NAMALWA (cell line): ENCODE measurements around the gene CBS.
A peak's percentile ranks its signal among the peaks of the same experiment; 100 is the strongest.
"Not testable (repeated sequence)": the region's sequence is repeated elsewhere in the genome, so short reads cannot be mapped to it uniquely, and the experiment has no call there.

ENCODE experiments used
- DNase-seq: peaks from one replicate; pipeline ENCODE4 v3.0.0-alpha.2; 2015; ENCODE audit warnings: low spot score

Gene CBS

GRCh38 chr21:43068065-43068464 lies 7.6 kb downstream of the CBS start:
- not testable (repeated sequence) for DNase-seq

GRCh38 chr21:43066690-43067089 lies 8.9 kb downstream of the CBS start:
- DNase-seq, result not testable (repeated sequence)

GRCh38 chr21:43065991-43066390 lies 9.6 kb downstream of the CBS start:
- not testable (repeated sequence) for DNase-seq

- not testable (repeated sequence) for DNase-seq
Measured at GRCh38 chr21:43064265-43064917, 11.2 kb downstream of the CBS start.

GRCh38 chr21:43062955-43063664 lies 12.5 kb downstream of the CBS start:
- DNase-seq, result not testable (repeated sequence)

- not testable (repeated sequence) for DNase-seq
Measured at GRCh38 chr21:43053112-43053511, 22.5 kb downstream of the CBS start.

DNA sequence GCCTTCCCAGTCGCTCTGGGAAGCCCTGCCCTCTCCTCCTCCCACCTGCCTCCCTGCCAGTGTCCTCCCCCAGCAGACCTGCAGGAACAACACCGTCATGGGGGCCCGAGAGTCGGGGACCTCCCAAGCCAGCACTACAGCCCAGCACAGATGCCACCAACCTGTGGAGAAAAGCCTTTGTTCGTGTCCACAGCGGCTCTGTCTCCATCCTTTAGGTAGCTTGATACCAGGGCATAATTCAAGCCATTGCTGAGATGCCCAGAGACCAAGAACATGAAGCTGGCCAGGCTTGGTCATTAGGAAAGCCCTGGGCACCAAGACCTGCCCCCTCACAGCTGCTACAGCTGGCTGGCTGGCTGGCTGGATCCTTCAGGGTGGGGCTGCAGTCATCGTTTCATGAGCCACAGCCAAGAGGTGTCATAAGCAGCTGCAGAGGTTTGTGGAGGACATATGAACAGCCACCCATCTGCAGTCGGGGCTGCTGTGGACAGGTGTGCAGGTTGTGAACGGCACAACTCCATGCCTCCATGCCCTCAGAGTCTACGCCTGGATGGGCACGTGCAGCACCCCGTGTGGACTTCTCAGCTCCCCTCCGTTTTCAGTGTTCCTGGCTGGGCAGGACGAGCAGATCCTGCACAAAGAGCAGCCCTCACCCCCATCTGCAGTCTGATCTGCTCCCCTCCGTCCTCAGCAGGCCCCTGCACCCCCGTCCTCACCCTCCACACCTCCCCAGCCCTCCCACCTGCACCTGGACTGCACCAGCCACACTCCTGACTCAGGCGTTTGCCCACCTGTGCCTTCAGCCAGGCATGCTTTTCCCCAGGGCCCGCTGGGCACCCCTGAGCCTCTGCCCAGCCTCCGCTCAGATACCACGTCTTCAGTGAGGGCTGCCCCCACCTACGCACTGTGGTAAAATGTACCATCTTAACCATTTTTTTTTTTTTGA lies 29.5 kb downstream of the CBS start:
- peak; percentile 13 for DNase-seq

- DNase-seq, result not testable (repeated sequence)
Measured at GRCh38 chr21:43045165-43045875, 30.3 kb downstream of the CBS start.

- DNase-seq, result not testable (repeated sequence)
Measured at GRCh38 chr21:43044547-43044946, 31.1 kb downstream of the CBS start.

DNA sequence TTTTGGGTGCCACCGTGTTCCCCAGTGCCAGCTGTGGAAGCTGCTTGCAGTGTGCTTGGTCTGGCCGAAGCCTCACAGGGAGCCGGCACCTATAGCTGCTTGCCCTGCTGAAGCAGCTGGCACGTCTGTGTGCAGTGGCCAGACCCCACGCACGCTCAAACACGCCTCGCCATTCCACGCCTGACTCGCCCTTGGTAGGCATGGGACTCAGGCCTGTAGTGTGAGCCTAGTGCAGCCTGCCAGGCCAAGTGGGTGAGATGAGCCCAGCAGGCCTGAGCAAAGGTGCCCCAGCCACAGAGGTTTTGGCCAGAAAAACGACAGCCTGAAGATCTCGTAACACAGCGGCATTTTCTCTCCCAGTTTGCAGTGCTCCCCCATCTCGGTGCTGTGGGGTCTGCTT lies 32.3 kb downstream of the CBS start:
- not testable (repeated sequence) for DNase-seq

DNA sequence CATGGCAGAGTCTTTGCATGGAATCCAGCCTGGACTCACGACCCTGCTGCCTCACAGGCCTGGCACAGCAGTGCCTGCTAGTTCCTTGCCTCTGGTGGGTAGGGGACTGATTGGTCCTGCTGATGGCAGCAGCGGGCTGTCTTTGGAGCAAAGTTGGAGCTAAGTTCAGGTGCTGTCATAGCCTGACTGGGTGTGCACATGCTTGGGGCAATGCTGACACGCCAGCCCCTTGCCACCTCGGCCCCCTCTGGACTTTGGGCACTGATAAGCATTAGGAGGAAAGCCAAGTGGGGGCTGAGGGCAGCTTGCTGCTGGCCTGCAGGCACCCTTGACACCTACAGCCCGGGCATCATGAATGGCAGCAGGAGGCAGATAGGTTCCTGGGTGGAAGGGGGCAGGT lies 33.5 kb downstream of the CBS start:
- DNase-seq, result not testable (repeated sequence)

DNA sequence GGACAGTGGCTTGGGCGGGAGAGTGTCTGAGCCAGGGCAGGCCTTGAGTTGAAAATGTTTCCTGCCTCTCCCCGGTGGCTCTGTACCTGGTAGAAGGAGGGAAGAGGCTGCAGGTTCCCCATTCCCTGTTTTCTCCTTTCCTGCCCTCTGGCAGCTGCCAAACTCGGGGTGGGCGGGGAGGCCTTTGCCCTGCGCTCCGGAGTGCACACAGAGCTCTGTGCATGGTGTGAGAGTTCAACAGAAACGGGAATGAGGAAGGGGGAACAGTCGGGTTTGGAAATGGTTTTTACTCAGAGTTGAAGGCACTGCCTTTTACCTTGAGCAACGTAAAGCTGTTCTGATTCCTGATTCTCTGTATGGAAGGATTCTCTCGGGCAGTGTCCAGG lies 37.0 kb downstream of the CBS start:
- not testable (repeated sequence) for DNase-seq

GRCh38 chr21:43037918-43038658 lies 37.5 kb downstream of the CBS start:
- DNase-seq, result not testable (repeated sequence)

- not testable (repeated sequence) for DNase-seq
Measured at GRCh38 chr21:43036889-43037288, 38.7 kb downstream of the CBS start.

- no peak for DNase-seq
Measured at GRCh38 chr21:43034826-43035225, 40.8 kb downstream of the CBS start.

DNA sequence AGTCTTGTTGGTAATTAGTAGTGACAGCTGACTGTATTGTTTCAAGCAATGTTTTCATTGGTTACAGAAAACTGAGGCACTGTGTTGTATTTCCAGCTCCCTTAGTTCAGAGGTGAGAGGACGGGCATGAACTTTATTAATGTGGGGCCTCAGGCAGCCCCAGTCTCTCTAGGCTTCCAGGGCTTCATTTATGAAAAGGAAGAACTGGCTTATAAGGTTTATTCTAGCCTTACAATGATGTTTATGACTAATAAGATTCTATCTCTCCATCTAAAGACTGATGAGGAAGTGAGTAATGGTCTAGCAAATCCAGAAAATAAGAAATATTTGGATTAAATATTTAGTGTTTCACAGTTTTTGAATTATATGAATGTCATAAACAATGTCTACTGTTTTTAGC lies 41.5 kb downstream of the CBS start:
- no peak for DNase-seq

DNA sequence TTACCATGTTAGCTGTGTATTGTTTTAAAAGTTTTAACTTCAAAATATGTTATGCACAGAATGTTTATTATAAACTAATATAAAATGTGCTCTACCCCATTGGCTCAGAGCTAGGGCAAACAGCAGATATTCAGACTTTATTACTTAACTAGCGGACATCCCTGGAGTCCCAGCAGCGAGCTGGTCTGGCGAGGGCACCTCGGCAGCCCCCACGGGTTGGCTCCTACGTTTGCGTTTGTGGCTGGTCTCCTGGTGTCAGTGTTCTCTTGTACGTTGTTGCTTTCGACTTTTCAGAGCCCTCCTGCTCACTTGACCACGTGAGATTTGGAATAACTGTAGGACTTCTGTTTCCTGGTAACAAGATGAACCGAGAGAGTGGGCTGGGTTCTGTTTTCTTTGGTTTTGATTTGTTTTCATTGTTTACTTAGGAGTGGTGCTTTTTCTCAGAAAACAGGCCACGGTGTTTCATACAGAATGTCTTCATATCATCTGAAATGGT lies 44.5 kb downstream of the CBS start:
- DNase-seq, result no peak

GRCh38 chr21:43029785-43030184 lies 45.9 kb downstream of the CBS start:
- DNase-seq, result no peak

DNA sequence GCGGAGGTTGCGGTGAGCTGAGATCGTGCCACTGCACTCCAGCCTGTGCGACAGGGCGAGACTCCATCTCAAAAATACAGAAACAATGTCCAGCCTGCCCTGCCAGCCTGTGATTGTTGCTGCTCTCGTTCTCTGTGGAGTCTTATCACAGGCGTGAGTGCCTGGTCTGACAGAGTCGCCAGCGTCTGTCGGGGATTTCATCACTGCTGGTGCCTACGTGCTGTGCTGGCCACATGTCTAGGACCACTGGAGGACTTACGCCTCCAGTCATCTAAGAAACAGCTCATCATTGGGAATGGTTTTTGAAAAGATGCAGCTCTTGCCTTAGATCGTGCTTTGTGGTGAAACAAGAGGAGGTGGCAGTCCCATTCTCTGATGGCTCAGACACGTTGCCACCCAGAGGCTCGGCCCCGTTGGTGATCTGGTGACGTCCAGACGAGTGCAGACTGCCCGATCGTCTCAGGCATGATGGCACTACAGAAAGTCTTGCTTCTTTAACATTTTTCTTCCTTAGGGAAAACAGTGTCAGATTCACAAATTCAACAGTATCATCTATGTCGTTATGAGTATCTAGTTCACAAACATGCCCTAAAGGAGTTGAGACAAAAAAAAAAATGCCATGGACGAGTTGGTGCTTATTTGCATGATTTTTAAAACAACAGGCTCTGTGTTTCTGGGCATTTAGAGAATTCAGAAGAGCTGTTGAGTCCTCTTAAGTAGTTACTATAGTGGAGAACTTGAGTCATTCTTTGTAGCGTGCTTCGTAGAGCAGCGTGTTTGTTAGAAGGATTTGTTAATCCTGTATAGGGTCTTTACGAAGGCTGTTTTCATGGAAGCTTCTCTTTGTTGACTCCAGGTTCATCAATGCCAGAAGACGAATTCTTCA lies 47.5 kb downstream of the CBS start:
- DNase-seq, result no peak

DNA sequence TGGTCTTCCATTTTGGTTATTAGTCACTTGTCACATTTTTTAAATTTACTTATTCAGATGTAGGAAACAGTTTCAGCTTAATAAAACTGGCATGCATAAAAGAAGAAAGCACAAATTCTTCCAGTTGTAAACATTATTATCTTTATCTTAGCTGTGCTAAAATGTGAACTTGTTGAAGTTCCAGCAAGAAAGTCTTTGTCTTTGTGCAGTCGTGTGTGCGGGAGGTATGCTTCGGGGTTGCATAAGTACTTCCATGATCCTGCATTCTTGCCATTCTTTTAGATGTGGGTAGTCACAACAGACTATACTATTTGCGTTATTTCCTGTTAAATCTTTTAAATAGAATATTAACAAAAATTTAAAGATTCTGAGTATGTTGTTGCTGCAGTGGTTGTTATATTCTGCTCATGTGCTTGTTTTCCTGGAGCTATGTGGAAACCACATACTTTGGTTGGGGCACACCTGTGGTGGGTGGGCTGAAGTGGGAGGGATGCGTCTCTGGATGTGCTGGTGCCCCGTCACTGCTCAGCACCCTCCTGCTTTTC lies 49.9 kb downstream of the CBS start:
- DNase-seq, result no peak
